GM23338 (cell line): Measurements from ENCODE around the gene TMEM132D. TPM values are rescaled to one million over a fixed set of nuclear protein-coding genes. Genes with fewer than 3 reads are reported as not detected.

Experiments
- ATAC-seq: fragments of 200-7000 bp; cut with Tn5 transposase; 3 replicates; pipeline ENCODE4 v1.9.1; 2020
- DNase-seq: peaks from one replicate; pipeline ENCODE4 v3.0.0-alpha.2; 2015; ENCODE audit warnings: low spot score
- H2AFZ ChIP-seq: fragments of 200-600 bp; sonication (generic); 2 replicates; pipeline ENCODE4 v1.8.0; 2016; ENCODE audit warnings: antibody characterized with exemption, mild to moderate bottlenecking, moderate library complexity
- H3F3A ChIP-seq: fragments of 200-600 bp; sonication (generic); replicated peaks from 2 replicates; pipeline ENCODE4 v1.8.0; 2017; ENCODE audit warnings: antibody characterized with exemption, mixed run types, low read depth
- H3K27ac ChIP-seq: fragments of 200-600 bp; sonication (generic); 2 replicates; pipeline ENCODE4 v1.6.1; 2016; ENCODE audit warnings: low read depth
- H3K27me3 ChIP-seq: fragments of 200-600 bp; sonication (generic); 2 replicates; pipeline ENCODE4 v1.8.0; 2016; ENCODE audit warnings: mild to moderate bottlenecking, mixed run types, moderate library complexity; ENCODE audit not compliant: insufficient read depth
- H3K36me3 ChIP-seq: fragments of 200-600 bp; sonication (generic); 2 replicates; pipeline ENCODE4 v1.8.0; 2016; ENCODE audit warnings: mild to moderate bottlenecking; ENCODE audit not compliant: insufficient read depth
- H3K4me1 ChIP-seq: fragments of 200-600 bp; sonication (generic); 2 replicates; pipeline ENCODE4 v1.8.0; 2016; ENCODE audit warnings: mild to moderate bottlenecking, moderate library complexity; ENCODE audit not compliant: insufficient read depth
- H3K4me2 ChIP-seq: fragments of 200-600 bp; sonication (generic); 2 replicates; pipeline ENCODE4 v1.7.1; 2017; ENCODE audit warnings: mixed run types
- H3K4me3 ChIP-seq: fragments of 200-600 bp; sonication (generic); 2 replicates; pipeline ENCODE4 v1.6.1; 2016; ENCODE audit warnings: mixed run types
- H3K79me2 ChIP-seq: fragments of 200-600 bp; sonication (generic); replicated peaks from 2 replicates; pipeline ENCODE4 v1.8.0; 2017; ENCODE audit warnings: mild to moderate bottlenecking; ENCODE audit not compliant: insufficient read depth
- H3K9me2 ChIP-seq: fragments of 200-600 bp; sonication (generic); 2 replicates; pipeline ENCODE4 v1.8.0; 2017; ENCODE audit not compliant: insufficient read depth
- H4K20me1 ChIP-seq: fragments of 200-600 bp; sonication (generic); replicated peaks from 2 replicates; pipeline ENCODE4 v1.8.0; 2017; ENCODE audit warnings: mild to moderate bottlenecking; ENCODE audit not compliant: insufficient read depth
- H3K27ac Mint-ChIP-seq: 2 replicates; pipeline ENCODE4 v1.8.0; 2020; ENCODE audit warnings: inconsistent platforms, mild to moderate bottlenecking, moderate library complexity, mixed read lengths
- H3K27me3 Mint-ChIP-seq: 3 replicates; pipeline ENCODE4 v1.8.0; 2022; ENCODE audit warnings: low read depth, mild to moderate bottlenecking, moderate library complexity, mixed read lengths, inconsistent platforms; ENCODE audit not compliant: insufficient read depth, poor library complexity
- H3K36me3 Mint-ChIP-seq: 3 replicates; pipeline ENCODE4 v1.8.0; 2021; ENCODE audit warnings: low read depth, mild to moderate bottlenecking, inconsistent platforms, moderate library complexity, mixed read lengths
- H3K4me1 Mint-ChIP-seq: 3 replicates; pipeline ENCODE4 v1.8.0; 2020; ENCODE audit warnings: mild to moderate bottlenecking, inconsistent platforms, mixed read lengths
- H3K4me3 Mint-ChIP-seq: 3 replicates; pipeline ENCODE4 v1.8.0; 2021; ENCODE audit warnings: moderate library complexity, mild to moderate bottlenecking, inconsistent platforms, mixed read lengths
- H3K9me3 Mint-ChIP-seq: 3 replicates; pipeline ENCODE4 v1.8.0; 2020; ENCODE audit warnings: moderate library complexity, mild to moderate bottlenecking, inconsistent platforms, mixed read lengths
- CTCF ChIP-seq, 2 experiments: fragments of 200-600 bp in 1 of 2; sonication (generic) in 1 of 2; conservative IDR thresholded peaks; 2 replicates each; pipeline versions ENCODE4 v1.5.1 to v1.6.1; 2016 to 2017; ENCODE audit warnings: antibody characterized with exemption in 2 of 2, low read depth in 2 of 2, mild to moderate bottlenecking in 2 of 2, moderate library complexity in 1 of 2
- EZH2 ChIP-seq: fragments of 200-600 bp; sonication (generic); IDR thresholded peaks from one replicate; pipeline ENCODE4 v1.8.0; 2017; ENCODE audit warnings: antibody characterized with exemption, mild to moderate bottlenecking, low read depth; ENCODE audit not compliant: unreplicated experiment
- EZH2phosphoT487 ChIP-seq: fragments of 200-600 bp; sonication (generic); IDR thresholded peaks from one replicate; pipeline ENCODE4 v1.8.1; 2018; ENCODE audit warnings: antibody characterized with exemption; ENCODE audit not compliant: unreplicated experiment
- JUNB ChIP-seq: IDR thresholded peaks from one replicate; pipeline ENCODE4 v1.6.1; 2016; ENCODE audit warnings: antibody characterized with exemption; ENCODE audit not compliant: unreplicated experiment
- NANOG ChIP-seq: IDR thresholded peaks from 2 replicates; pipeline ENCODE4 v1.6.1; 2016; ENCODE audit warnings: antibody characterized with exemption, borderline replicate concordance
- POLR2AphosphoS5 ChIP-seq: IDR thresholded peaks from 2 replicates; pipeline ENCODE4 v1.6.1; 2016; ENCODE audit warnings: antibody characterized with exemption, low read depth
- REST ChIP-seq: IDR thresholded peaks from one replicate; pipeline ENCODE4 v1.6.1; 2018; ENCODE audit warnings: antibody characterized with exemption; ENCODE audit not compliant: unreplicated experiment
- ZNF114 ChIP-seq: fragments of 250-450 bp; sonication (Bioruptor Pico); IDR thresholded peaks from 2 replicates; pipeline ENCODE4 v1.5.0; 2020; ENCODE audit warnings: mild to moderate bottlenecking, moderate library complexity
- ZNF331 ChIP-seq: fragments of 250-450 bp; sonication (Bioruptor Pico); IDR thresholded peaks from 2 replicates; pipeline ENCODE4 v1.5.0; 2020; ENCODE audit warnings: low read depth, mild to moderate bottlenecking, moderate library complexity
- ZNF462 ChIP-seq: fragments of 250-450 bp; sonication (Bioruptor Pico); IDR thresholded peaks from 2 replicates; pipeline ENCODE4 v1.5.0; 2020; ENCODE audit warnings: mild to moderate bottlenecking, moderate library complexity
- polyA plus RNA-seq: library from polyadenylated mRNA; unstranded; fragments of >200 nt; fragmentation: Nextera tagmentation; extraction: Ambion mirVana; gene quantifications from 2 replicates; pipeline ENCODE4 v1.2.1, GENCODE V29; 2016
- total RNA-seq: library from RNA; depleted of rRNA; stranded (reverse); fragments of >200 nt; shearing (Covaris generic); gene quantifications from 2 replicates; pipeline ENCODE4 v1.2.3, GENCODE V29; 2014

Gene TMEM132D
- total and polyA plus RNA-seq, 2 experiments from 2014 or later: 0.44 to 5.3 TPM

- TF ChIP-seq REST (no peak), ZNF114 (CRISPR knock-in tag) (no peak)
These were observed 806.4 kb downstream of the TMEM132D start (continued) for GRCh38 chr12:129097451-129097850.

- Histone ChIP-seq H3F3A (no peaks in the 10 kb centered on the region), H3K4me2 (no peak overlapping the region), H3K36me3 (no peaks in the 10 kb centered on the region), H3K79me2 (no peaks in the 10 kb centered on the region), H3K27ac (no peak overlapping the region), H3K4me1 (no peaks in the 10 kb centered on the region), H3K4me3 (no peak overlapping the region), H4K20me1 (no peaks in the 10 kb centered on the region), H3K27me3 (no peaks in the 10 kb centered on the region), H3K9me2 (no peaks in the 10 kb centered on the region), H2AFZ (no peak overlapping the region)
- Mint-ChIP-seq H3K9me3 (peaks cover 92% of the 10 kb centered on the region), H3K27me3 (no peaks in the 10 kb centered on the region), H3K4me3 (no peak overlapping the region), H3K27ac (no peak overlapping the region), H3K4me1 (no peaks in the 10 kb centered on the region), H3K36me3 (peaks cover 32% of the 10 kb centered on the region)
- no peak for ATAC-seq
- DNase-seq: no peak
- no peak for TF ChIP-seq CTCF (conservative IDR thresholded peaks at IDR 0.05; ENCODE audit: low read depth in 2 of 2)
- no peak for TF ChIP-seq EZH2phosphoT487
- TF ChIP-seq ZNF114 (CRISPR knock-in tag): no peak
- no peak for TF ChIP-seq POLR2AphosphoS5
- TF ChIP-seq ZNF462 (CRISPR knock-in tag): no peak
- no peak for TF ChIP-seq ZNF331 (CRISPR knock-in tag)
- TF ChIP-seq NANOG: no peak
- no peak for TF ChIP-seq JUNB
- no peak for TF ChIP-seq EZH2
- no peak for TF ChIP-seq REST
These were observed 806.9 kb downstream of the TMEM132D start for GRCh38 chr12:129096968-129097367.
